Activated CD4-positive, alpha-beta T cell treated with anti-CD3 and anti-CD28 coated beads, Interleukin-2, amount 10 ng/mL, durations not matched to agents 7 days and 5 days (primary cell): ENCODE results near the gene FCN1. TPM values are rescaled to one million over a fixed set of nuclear protein-coding genes. Genes with fewer than 3 reads are reported as not detected.
"Not testable (repeated sequence)": the region's sequence is repeated elsewhere in the genome, so short reads cannot be mapped to it uniquely, and the experiment has no call there.

Source experiments
- CTCF ChIA-PET: fragments of 350-600 bp; sonication (Branson Sonifier 250); formaldehyde crosslinking; loops from one replicate; lab custom pipeline; 2021; ENCODE audit warnings: antibody characterized with exemption; lab: Charles Lee
- POLR2A ChIA-PET: fragments of 350-600 bp; sonication (Branson Sonifier 250); formaldehyde crosslinking; loops from one replicate; lab custom pipeline; 2021; ENCODE audit warnings: antibody characterized with exemption; lab: Charles Lee
- DNase-seq: peaks from one replicate; pipeline ENCODE4 v3.0.0-alpha.2; 2020
- H3K27ac Mint-ChIP-seq: one replicate; pipeline ENCODE4 v1.8.0; 2021; ENCODE audit warnings: mild to moderate bottlenecking, moderate library complexity, mixed read lengths
- H3K27me3 Mint-ChIP-seq: one replicate; pipeline ENCODE4 v1.8.0; 2021; ENCODE audit warnings: mixed read lengths
- H3K36me3 Mint-ChIP-seq: one replicate; pipeline ENCODE4 v1.8.0; 2021; ENCODE audit warnings: low read depth, mixed read lengths
- H3K4me1 Mint-ChIP-seq: one replicate; pipeline ENCODE4 v1.8.0; 2021; ENCODE audit warnings: mixed read lengths
- H3K4me3 Mint-ChIP-seq: one replicate; pipeline ENCODE4 v1.8.0; 2021; ENCODE audit warnings: mild to moderate bottlenecking, moderate library complexity, mixed read lengths
- H3K9me3 Mint-ChIP-seq: one replicate; pipeline ENCODE4 v1.8.0; 2021; ENCODE audit warnings: mixed read lengths
- total RNA-seq, 2 experiments: library from RNA; stranded (reverse); gene quantifications; one replicate each; pipeline ENCODE4 v1.2.3, GENCODE V29; 2021

FCN1 gene
- total RNA-seq, 2 experiments from 2014 or later, result not detected

- Mint-ChIP-seq H3K4me1 (no peaks in the 10 kb centered on the region), H3K36me3 (no peaks in the 10 kb centered on the region), H3K27ac (no peak overlapping the region), H3K9me3 (no peaks in the 10 kb centered on the region), H3K4me3 (no peak overlapping the region), H3K27me3 (no peaks in the 10 kb centered on the region)
- ChIA-PET CTCF (no interaction called here), POLR2A (no interaction called here)
- DNase-seq, result no peak
These were observed 42.2 kb upstream of the FCN1 start for GRCh38 chr9:134959971-134960310.

DNA sequence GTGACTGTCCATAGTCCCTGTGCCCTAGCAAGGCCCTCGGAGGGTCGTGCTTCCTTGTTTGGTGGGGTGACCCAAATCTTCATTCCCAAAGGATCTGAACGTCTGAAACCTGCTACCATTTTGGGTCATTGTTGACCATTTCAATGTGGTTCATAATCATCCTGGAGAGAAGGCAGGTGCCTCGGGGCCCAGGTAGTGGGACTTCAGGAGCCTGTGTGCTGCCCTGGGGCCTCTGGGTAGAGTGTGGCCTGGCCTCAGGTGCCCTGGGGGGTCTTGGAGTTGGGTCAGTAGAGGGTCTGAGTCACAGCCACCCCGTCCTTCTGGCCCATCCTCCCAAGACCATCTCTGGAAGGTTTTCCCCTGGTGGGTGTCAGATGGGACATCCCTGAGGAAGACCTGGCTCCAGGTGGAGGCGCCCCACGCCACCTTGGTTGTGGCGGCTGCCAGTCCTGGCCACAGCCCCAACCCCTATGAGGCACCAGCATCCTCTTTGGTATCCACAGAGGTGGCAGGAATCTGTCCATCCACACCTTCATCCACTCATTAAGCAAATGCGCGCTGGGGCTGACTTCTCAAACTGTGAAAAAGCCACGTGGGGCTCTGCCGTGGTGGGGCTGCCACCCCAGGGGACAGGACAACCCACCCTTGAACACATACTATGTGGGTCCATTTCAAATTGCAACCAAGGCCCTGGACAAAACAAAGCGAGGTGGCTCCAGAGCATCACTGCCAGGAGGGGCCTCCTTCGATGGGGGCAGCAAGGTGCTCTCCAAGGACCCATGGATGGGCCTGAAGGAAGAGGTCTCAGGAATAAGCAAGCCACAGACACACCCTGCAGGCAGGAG, 41.6 kb upstream of the FCN1 start:
- Mint-ChIP-seq H3K4me1 (no peaks in the 10 kb centered on the region), H3K27me3 (no peaks in the 10 kb centered on the region), H3K36me3 (no peaks in the 10 kb centered on the region), H3K4me3 (no peak overlapping the region), H3K27ac (no peak overlapping the region), H3K9me3 (no peaks in the 10 kb centered on the region)
- ChIA-PET CTCF (no interaction called here), POLR2A (no interaction called here)
- DNase-seq, result no peak

DNA sequence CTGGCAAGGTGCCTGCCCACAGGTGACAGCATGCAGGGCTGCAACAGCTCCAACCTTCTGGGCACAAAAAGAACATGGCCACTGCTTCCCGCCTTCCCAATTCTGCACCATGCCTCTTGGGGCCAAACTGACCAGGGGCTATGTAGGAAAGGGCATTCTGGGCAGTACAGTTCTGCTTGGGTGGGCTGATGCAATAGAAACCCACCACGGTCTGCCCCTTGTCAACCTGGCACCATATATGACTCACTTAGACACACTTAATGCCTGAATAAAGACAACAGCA, 40.2 kb upstream of the FCN1 start:
- no peaks in the 10 kb centered on the region for H3K27me3 Mint-ChIP-seq
- POLR2A ChIA-PET, result no interaction called here
- DNase-seq, result no peak
- CTCF ChIA-PET, result no interaction called here
- H3K4me3 Mint-ChIP-seq, result no peak overlapping the region
- H3K36me3 Mint-ChIP-seq, result no peaks in the 10 kb centered on the region
- no peaks in the 10 kb centered on the region for H3K4me1 Mint-ChIP-seq
- H3K9me3 Mint-ChIP-seq, result no peaks in the 10 kb centered on the region
- no peak overlapping the region for H3K27ac Mint-ChIP-seq

DNA sequence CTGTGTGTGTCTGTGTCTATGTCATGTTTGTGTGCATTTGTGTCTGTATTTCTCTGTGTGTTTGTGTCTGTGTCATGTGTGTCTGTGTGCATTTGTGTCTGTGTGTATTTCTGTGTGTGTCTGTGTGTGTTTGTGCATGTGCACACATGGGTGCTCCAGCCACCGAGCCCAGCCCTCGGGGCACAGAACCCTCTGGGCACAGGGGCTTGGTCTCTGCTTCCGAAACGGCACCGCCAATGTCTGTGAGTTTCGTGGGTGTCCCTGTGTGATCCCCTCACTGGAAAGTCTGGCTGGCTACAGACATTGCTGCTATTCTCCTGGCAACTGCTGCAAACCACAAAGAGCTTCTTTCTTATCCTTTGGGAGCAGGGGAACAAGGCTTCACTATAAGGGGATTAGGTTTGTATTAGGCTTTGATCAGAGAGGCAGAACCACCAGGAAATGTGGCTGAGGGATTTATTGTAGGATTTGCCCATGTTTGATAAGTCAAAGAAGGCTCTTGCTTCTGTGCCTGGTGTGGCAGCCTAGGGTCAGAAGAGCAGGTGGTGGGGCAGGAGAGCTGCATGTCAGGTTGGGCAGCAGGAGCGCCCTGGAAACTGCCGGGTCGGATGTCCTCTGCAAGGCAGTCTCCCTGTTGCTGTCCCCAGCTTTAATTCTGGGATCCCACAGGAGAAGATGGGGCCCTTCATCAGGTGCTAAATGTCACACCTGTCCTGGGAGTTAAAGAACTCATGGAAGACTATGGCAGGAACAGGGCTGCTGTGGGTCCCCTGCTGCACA, 39.6 kb upstream of the FCN1 start:
- DNase-seq, result no peak
- Mint-ChIP-seq H3K9me3 (no peaks in the 10 kb centered on the region), H3K27ac (no peak overlapping the region), H3K36me3 (no peaks in the 10 kb centered on the region), H3K27me3 (no peaks in the 10 kb centered on the region), H3K4me1 (no peaks in the 10 kb centered on the region), H3K4me3 (no peak overlapping the region)
- CTCF ChIA-PET, result no interaction called here
- POLR2A ChIA-PET, result no interaction called here

DNA sequence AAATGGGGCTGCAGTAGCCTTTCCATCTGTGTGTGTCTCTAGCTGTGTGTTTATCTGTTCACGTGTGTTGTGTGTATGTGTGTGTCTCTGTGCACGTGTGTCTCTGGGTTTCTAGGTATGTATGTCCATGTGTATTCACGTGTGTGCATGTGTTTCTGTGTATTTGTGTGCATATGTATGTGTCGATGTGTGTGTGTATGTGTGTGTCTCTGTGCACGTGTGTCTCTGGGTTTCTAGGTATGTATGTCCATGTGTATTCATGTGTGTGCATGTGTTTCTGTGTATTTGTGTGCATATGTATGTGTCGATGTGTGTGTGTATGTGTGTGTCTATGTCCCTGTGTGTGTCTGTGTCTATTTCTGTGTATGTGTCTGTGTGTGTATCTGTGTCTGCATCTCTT, 38.7 kb upstream of the FCN1 start:
- H3K4me3 Mint-ChIP-seq, H3K9me3 Mint-ChIP-seq, H3K27me3 Mint-ChIP-seq, H3K27ac Mint-ChIP-seq, H3K36me3 Mint-ChIP-seq, H3K4me1 Mint-ChIP-seq, POLR2A ChIA-PET, DNase-seq, CTCF ChIA-PET: not testable (repeated sequence)

- no peaks in the 10 kb centered on the region for H3K4me1 Mint-ChIP-seq
- no peak for DNase-seq
- no peak overlapping the region for H3K27ac Mint-ChIP-seq
- H3K4me3 Mint-ChIP-seq, result no peak overlapping the region
- H3K27me3 Mint-ChIP-seq, result no peaks in the 10 kb centered on the region
- no peaks in the 10 kb centered on the region for H3K36me3 Mint-ChIP-seq
- CTCF ChIA-PET, result no interaction called here
- no peaks in the 10 kb centered on the region for H3K9me3 Mint-ChIP-seq
- POLR2A ChIA-PET, result no interaction called here
These were observed 38.1 kb upstream of the FCN1 start for GRCh38 chr9:134955801-134956200.

DNA sequence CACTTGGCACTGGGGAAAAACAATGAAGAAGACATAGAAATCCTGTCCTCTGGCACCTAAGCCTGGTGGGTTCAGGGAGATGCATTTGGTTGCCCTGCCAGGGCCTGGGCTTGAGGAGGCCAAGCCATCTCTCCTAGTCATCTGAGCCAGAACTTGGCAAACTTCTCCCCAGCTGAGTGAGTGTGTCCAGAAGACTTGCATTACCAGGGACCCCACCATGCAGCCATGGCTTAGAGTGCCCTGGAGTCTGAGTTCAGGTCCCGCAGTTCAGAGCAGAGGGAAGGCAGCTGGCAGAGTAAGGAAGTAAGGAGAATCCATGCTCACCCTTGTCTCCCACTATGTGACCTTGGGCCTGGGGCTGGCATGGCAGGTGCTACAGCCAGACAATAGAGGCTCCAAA, 37.4 kb upstream of the FCN1 start:
- H3K27ac Mint-ChIP-seq, result no peak overlapping the region
- ChIA-PET POLR2A (no interaction called here), CTCF (no interaction called here)
- H3K9me3 Mint-ChIP-seq, result no peaks in the 10 kb centered on the region
- H3K4me3 Mint-ChIP-seq, result no peak overlapping the region
- no peaks in the 10 kb centered on the region for H3K4me1 Mint-ChIP-seq
- no peak for DNase-seq
- H3K27me3 Mint-ChIP-seq, result no peaks in the 10 kb centered on the region
- H3K36me3 Mint-ChIP-seq, result no peaks in the 10 kb centered on the region

DNA sequence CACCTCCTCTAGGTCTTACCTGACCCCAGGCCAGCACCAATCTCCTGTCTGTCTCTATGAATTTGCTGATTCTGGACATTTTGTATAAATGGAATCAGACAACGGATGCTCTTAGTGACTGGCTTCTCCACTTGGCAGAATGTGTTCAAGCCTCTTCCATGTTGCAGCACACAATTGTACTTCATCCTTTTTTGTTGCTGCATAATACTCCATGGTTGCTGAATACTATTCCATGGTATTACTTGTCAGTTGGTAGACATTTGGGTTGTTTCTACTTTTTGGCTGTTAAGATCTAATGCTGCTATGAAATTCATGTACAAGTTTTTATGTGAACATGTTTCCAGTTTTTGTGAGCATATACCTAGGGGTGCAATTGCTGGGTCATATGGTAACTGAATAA, 34.3 kb upstream of the FCN1 start:
- Mint-ChIP-seq H3K36me3 (no peaks in the 10 kb centered on the region), H3K4me3 (no peak overlapping the region), H3K27ac (no peak overlapping the region), H3K4me1 (no peaks in the 10 kb centered on the region), H3K27me3 (no peaks in the 10 kb centered on the region), H3K9me3 (no peaks in the 10 kb centered on the region)
- DNase-seq, result no peak
- POLR2A ChIA-PET, result no interaction called here
- CTCF ChIA-PET, result no interaction called here

- H3K27ac Mint-ChIP-seq, result no peak overlapping the region
- H3K4me1 Mint-ChIP-seq, result no peaks in the 10 kb centered on the region
- CTCF ChIA-PET, result no interaction called here
- H3K4me3 Mint-ChIP-seq, result no peak overlapping the region
- DNase-seq, result no peak
- H3K27me3 Mint-ChIP-seq, result no peaks in the 10 kb centered on the region
- POLR2A ChIA-PET, result no interaction called here
- H3K36me3 Mint-ChIP-seq, result no peaks in the 10 kb centered on the region
- H3K9me3 Mint-ChIP-seq, result no peaks in the 10 kb centered on the region
These were observed 33.7 kb upstream of the FCN1 start for GRCh38 chr9:134951461-134951860.

- H3K27ac Mint-ChIP-seq, result no peak overlapping the region
- no peaks in the 10 kb centered on the region for H3K27me3 Mint-ChIP-seq
- ChIA-PET CTCF (no interaction called here), POLR2A (no interaction called here)
- no peaks in the 10 kb centered on the region for H3K36me3 Mint-ChIP-seq
- no peaks in the 10 kb centered on the region for H3K4me1 Mint-ChIP-seq
- H3K4me3 Mint-ChIP-seq, result no peak overlapping the region
- no peaks in the 10 kb centered on the region for H3K9me3 Mint-ChIP-seq
- DNase-seq, result no peak
These were observed 32.9 kb upstream of the FCN1 start for GRCh38 chr9:134950386-134951210.

DNA sequence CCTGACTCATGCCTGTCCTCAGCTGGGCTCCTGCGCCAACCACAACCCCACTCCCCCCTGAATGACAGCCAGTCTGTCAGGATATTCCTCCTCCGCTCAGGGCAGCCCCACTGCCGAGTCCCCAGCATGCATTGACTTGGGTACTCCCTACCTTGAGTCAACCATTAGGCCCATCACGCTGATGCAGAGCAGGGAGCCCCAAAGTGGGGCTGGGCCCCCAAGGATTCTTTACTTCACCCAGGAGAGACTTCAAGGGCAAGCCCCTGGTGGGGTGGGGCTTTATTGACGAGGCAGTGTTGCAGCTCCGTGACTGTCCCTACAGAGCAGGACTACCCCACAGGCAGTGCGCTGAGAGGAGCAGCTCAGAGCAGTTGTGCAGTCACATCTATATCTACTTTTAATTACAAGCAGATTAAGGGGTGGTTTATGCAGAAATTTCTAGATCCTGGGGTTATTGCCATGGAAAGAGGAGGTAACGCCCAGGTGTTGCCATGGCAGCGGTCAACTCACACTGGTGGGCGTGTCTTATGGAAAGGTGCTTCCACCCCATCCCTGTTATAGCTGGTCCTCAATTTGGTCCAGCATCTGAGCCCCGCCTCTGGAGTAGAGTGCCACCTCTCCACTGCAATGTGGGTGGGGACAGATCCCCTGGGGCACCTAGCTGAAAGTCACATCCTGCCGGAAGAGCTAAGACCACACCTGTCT, 32.1 kb upstream of the FCN1 start:
- Mint-ChIP-seq H3K27me3 (no peaks in the 10 kb centered on the region), H3K4me3 (no peak overlapping the region), H3K36me3 (no peaks in the 10 kb centered on the region), H3K27ac (no peak overlapping the region), H3K4me1 (no peaks in the 10 kb centered on the region), H3K9me3 (no peaks in the 10 kb centered on the region)
- ChIA-PET CTCF (no interaction called here), POLR2A (no interaction called here)
- DNase-seq, result no peak

DNA sequence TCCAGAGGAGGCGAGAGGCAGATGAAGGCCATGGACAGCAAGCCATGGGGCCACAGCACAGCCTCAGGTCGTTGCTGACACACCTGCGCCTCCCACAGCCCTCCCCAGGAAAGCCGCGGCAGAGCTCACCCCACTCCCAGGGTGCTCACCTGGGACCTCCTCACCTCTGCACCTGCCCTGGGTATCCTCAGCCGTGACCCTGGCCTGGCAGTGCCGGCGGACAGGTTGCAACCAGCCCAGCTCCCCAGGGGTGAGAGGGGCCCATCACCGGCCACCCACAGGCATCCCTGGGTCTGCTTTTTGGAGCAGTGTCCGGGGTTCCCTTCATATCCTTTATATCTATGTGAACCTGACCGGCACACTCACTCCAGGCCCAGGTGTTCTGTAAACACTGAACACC, 30.4 kb upstream of the FCN1 start:
- Mint-ChIP-seq H3K27ac (no peak overlapping the region), H3K36me3 (no peaks in the 10 kb centered on the region), H3K27me3 (no peaks in the 10 kb centered on the region), H3K4me1 (no peaks in the 10 kb centered on the region), H3K4me3 (no peak overlapping the region), H3K9me3 (no peaks in the 10 kb centered on the region)
- CTCF ChIA-PET, result no interaction called here
- POLR2A ChIA-PET, result no interaction called here
- DNase-seq, result no peak
